ENCODE measurements around the gene PALD1.

DNA sequence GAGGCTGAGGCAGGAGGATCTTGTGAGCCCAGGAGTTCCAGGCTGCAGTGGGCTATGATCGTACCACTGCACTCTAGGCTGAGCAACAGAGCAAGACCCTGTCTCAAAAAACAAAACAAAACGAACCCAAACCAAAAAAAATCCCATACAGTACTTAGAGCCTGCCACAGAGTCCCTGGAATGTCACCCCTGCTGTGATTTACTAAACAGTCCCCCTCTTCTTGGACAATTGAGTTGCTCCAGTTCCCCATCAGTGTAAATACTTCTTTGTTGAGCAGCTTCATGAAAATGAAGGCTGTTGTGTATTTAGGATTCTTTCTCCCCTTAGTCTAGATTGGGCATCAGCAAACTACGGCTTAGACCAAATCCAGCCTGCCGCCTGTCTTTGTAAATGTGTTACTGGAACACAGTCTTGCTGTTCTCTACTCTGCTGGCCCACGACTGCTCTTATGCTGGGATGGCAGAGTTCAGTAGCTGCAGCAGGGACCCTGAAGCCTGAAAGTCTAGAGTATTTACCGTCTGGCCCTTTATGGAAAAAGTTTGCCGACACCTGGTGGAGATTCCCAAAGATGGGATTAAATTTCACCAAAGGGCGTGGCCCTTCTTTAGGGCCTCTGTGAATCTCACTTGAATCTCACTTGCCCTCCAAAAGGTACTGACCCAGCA lies 57.8 kb downstream of the PALD1 start:
- TF ChIP-seq POLR2AphosphoS5 (IDR thresholded peaks at IDR 0.05) (no peak), POLR2A (IDR thresholded peaks at IDR 0.05) (no peak), EP300 (IDR thresholded peaks at IDR 0.05; ENCODE audit: low read depth) (no peak)
- TF ChIP-seq, protein P1, sequence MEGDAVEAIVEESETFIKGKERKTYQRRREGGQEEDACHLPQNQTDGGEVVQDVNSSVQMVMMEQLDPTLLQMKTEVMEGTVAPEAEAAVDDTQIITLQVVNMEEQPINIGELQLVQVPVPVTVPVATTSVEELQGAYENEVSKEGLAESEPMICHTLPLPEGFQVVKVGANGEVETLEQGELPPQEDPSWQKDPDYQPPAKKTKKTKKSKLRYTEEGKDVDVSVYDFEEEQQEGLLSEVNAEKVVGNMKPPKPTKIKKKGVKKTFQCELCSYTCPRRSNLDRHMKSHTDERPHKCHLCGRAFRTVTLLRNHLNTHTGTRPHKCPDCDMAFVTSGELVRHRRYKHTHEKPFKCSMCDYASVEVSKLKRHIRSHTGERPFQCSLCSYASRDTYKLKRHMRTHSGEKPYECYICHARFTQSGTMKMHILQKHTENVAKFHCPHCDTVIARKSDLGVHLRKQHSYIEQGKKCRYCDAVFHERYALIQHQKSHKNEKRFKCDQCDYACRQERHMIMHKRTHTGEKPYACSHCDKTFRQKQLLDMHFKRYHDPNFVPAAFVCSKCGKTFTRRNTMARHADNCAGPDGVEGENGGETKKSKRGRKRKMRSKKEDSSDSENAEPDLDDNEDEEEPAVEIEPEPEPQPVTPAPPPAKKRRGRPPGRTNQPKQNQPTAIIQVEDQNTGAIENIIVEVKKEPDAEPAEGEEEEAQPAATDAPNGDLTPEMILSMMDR (IDR thresholded peaks at IDR 0.05) = no peak
